ENCODE results near the gene KRT36. TPM values are rescaled to one million over a fixed set of nuclear protein-coding genes. Genes with fewer than 3 reads are reported as not detected.

KRT36 gene
- total RNA-seq: not detected

- no peak within 1 kb of the TSS for H3K4me3 ChIP-seq
- no peaks in the 10 kb centered on the region for H3K9me3 ChIP-seq
- H3K36me3 ChIP-seq: no peaks in the 10 kb centered on the region
- intact Hi-C loops (cut with DNase I): no loop called here
- TF ChIP-seq CTCF (IDR thresholded peaks at IDR 0.05) (no peak), POLR2A (IDR thresholded peaks at IDR 0.05) (no peak), POLR2AphosphoS5 (IDR thresholded peaks at IDR 0.05; ENCODE audit: insufficient read depth in 1 of 2, low read depth in 1 of 2) (no peak)
- H3K27me3 ChIP-seq: no peaks in the 10 kb centered on the region
- peak within 1 kb of the TSS; percentile 23 for H3K27ac ChIP-seq
- DNase-seq (ENCODE audit: extremely low spot score in 2 of 2): no peak
- peaks cover 48% of the 10 kb centered on the region for H3K4me1 ChIP-seq
Measured at GRCh38 chr17:41489531-41489930, at the start of gene KRT36. Gene KRT36 (minus strand): TSS chr17:41489910. CDS start chr17:41489864, 46 bp downstream.

GRCh38 chr17:41539071-41539492, 49.4 kb upstream of the KRT36 start:
- H3K36me3 ChIP-seq: no peaks in the 10 kb centered on the region
- no peaks in the 10 kb centered on the region for H3K27me3 ChIP-seq
- peaks cover 23% of the 10 kb centered on the region for H3K4me1 ChIP-seq
- H3K9me3 ChIP-seq: no peaks in the 10 kb centered on the region
- no peak overlapping the region for H3K4me3 ChIP-seq
- no peak for TF ChIP-seq CTCF (IDR thresholded peaks at IDR 0.05)
- TF ChIP-seq POLR2AphosphoS5 (IDR thresholded peaks at IDR 0.05; ENCODE audit: insufficient read depth in 1 of 2, low read depth in 1 of 2): no peak
- no peak for TF ChIP-seq POLR2A (IDR thresholded peaks at IDR 0.05)
- no peak for DNase-seq (ENCODE audit: extremely low spot score in 2 of 2)
- H3K27ac ChIP-seq: no peak overlapping the region
- intact Hi-C loops (cut with DNase I): no loop called here

- no peak overlapping the region for H3K27ac ChIP-seq
- H3K4me1 ChIP-seq: peaks cover 23% of the 10 kb centered on the region
- intact Hi-C loops (cut with DNase I): no loop called here
- no peak for TF ChIP-seq POLR2AphosphoS5 (IDR thresholded peaks at IDR 0.05; ENCODE audit: insufficient read depth in 1 of 2, low read depth in 1 of 2)
- DNase-seq (ENCODE audit: extremely low spot score in 2 of 2): no peak
- no peak overlapping the region for H3K4me3 ChIP-seq
- no peaks in the 10 kb centered on the region for H3K36me3 ChIP-seq
- no peaks in the 10 kb centered on the region for H3K27me3 ChIP-seq
- no peaks in the 10 kb centered on the region for H3K9me3 ChIP-seq
Measured at GRCh38 chr17:41538565-41538991, 48.9 kb upstream of the KRT36 start.

- Histone ChIP-seq H3K27me3 (no peaks in the 10 kb centered on the region), H3K4me3 (no peak overlapping the region), H3K4me1 (peaks cover 23% of the 10 kb centered on the region), H3K9me3 (no peaks in the 10 kb centered on the region), H3K36me3 (no peaks in the 10 kb centered on the region), H3K27ac (no peak overlapping the region)
- DNase-seq (ENCODE audit: extremely low spot score in 2 of 2): no peak
- intact Hi-C loops (cut with DNase I): no loop called here
- TF ChIP-seq CTCF (IDR thresholded peaks at IDR 0.05) (no peak), POLR2AphosphoS5 (IDR thresholded peaks at IDR 0.05; ENCODE audit: insufficient read depth in 1 of 2, low read depth in 1 of 2) (no peak), POLR2A (IDR thresholded peaks at IDR 0.05) (no peak)
Measured at GRCh38 chr17:41537990-41538389, 48.3 kb upstream of the KRT36 start.

- H3K27me3 ChIP-seq: no peaks in the 10 kb centered on the region
- TF ChIP-seq POLR2A (IDR thresholded peaks at IDR 0.05): no peak
- no peak for TF ChIP-seq POLR2AphosphoS5 (IDR thresholded peaks at IDR 0.05; ENCODE audit: insufficient read depth in 1 of 2, low read depth in 1 of 2)
- TF ChIP-seq CTCF (IDR thresholded peaks at IDR 0.05): no peak
- no peak for DNase-seq (ENCODE audit: extremely low spot score in 2 of 2)
- H3K36me3 ChIP-seq: no peaks in the 10 kb centered on the region
- H3K27ac ChIP-seq: no peak overlapping the region
- H3K9me3 ChIP-seq: no peaks in the 10 kb centered on the region
- H3K4me1 ChIP-seq: peaks cover 23% of the 10 kb centered on the region
- intact Hi-C loops (cut with DNase I): no loop called here
- H3K4me3 ChIP-seq: no peak overlapping the region
Measured at GRCh38 chr17:41537614-41537954, 47.9 kb upstream of the KRT36 start.
